Ishikawa (cell line): ENCODE measurements around the gene FIGNL1.

Experiments used
- CEBPB ChIP-seq: IDR thresholded peaks from 2 replicates; pipeline ENCODE4 v1.6.1; 2012
- CREB1 ChIP-seq: IDR thresholded peaks from 2 replicates; pipeline ENCODE4 v1.6.1; 2012; ENCODE audit warnings: low read depth
- EP300 ChIP-seq: IDR thresholded peaks from 2 replicates; pipeline ENCODE4 v1.6.1; 2012; ENCODE audit warnings: borderline replicate concordance
- NFIC ChIP-seq: IDR thresholded peaks from 2 replicates; pipeline ENCODE4 v1.6.1; 2012
- TAF1 ChIP-seq: IDR thresholded peaks from 2 replicates; pipeline ENCODE4 v1.6.1; 2012; ENCODE audit warnings: low read depth, mild to moderate bottlenecking
- USF1 ChIP-seq: IDR thresholded peaks from 2 replicates; pipeline ENCODE4 v1.6.1; 2012

DNA sequence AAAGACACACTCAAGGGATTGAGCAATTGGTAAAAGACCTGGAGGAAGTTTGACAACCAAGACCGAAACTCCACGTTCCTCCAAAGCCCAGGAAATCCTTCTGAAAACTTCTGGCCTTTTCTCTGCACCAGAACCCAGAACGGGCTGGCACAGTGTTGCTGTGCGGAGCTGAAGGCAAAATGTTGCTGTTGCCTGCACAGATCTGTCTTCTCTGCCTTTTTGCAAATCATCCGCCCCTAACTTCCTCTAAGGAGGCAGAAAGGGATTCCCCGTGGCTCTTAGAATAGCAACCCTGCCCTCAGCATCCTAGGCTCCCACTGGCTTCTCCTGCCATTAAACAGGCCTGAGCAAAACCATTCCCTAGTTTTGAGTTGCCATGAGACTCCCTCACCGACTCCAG lies 44.9 kb downstream of the FIGNL1 start:
- TF ChIP-seq EP300: no peak
- TF ChIP-seq CREB1: no peak
- no peak for TF ChIP-seq CEBPB
- no peak for TF ChIP-seq USF1
- no peak for TF ChIP-seq TAF1
- TF ChIP-seq NFIC: no peak
